Fibroblast of skin of back (primary cell): ENCODE results near the gene IBSP. TPM values are rescaled to one million over a fixed set of nuclear protein-coding genes. Genes with fewer than 3 reads are reported as not detected.

Experiments
- DNase-seq: peaks from one replicate; pipeline ENCODE4 v3.0.0-alpha.2; 2013
- polyA plus RNA-seq, 2 experiments: library from polyadenylated mRNA; unstranded; fragments of 120-200 nt; gene quantifications; one replicate each; pipeline ENCODE4 v1.2.1, GENCODE V29; 2013; ENCODE audit not compliant: insufficient read length in 2 of 2

The IBSP gene, protein sequence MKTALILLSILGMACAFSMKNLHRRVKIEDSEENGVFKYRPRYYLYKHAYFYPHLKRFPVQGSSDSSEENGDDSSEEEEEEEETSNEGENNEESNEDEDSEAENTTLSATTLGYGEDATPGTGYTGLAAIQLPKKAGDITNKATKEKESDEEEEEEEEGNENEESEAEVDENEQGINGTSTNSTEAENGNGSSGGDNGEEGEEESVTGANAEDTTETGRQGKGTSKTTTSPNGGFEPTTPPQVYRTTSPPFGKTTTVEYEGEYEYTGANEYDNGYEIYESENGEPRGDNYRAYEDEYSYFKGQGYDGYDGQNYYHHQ
- 0.30 TPM for polyA plus RNA-seq (2013, experiment 1 of 2; ENCODE audit: insufficient read length)
- polyA plus RNA-seq (2013, experiment 2 of 2; ENCODE audit: insufficient read length) = 0.08 TPM

- DNase-seq = no peak
Measured at GRCh38 chr4:87799301-87800113, at the start of gene IBSP. Gene IBSP, plus strand, starts transcription at chr4:87799554. Its CDS starts 2,808 bp downstream, at chr4:87802362.

DNA sequence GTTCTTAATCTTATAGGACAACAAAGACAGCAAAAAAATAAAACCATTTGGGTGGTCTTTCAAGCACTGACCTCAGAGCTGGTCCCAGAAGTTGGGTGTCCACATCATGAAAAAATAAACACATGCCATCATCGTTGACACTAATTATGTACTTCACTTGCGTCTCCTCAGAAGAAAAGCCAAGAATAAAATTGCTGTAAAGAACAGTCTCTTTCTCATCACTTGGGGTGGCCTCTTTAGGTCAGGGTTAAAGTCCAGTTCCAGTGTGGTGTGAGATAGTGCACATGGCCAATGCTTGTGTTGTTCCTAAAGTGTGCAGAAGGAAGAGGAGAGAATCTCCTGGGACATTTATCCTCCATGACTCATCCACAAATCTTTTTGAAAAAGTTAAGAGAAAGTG is 49.5 kb upstream of the IBSP start:
- DNase-seq = no peak

GRCh38 chr4:87758270-87758669 is 41.1 kb upstream of the IBSP start:
- no peak for DNase-seq

- no peak for DNase-seq
Measured at GRCh38 chr4:87762311-87762710, 37.0 kb upstream of the IBSP start.

DNA sequence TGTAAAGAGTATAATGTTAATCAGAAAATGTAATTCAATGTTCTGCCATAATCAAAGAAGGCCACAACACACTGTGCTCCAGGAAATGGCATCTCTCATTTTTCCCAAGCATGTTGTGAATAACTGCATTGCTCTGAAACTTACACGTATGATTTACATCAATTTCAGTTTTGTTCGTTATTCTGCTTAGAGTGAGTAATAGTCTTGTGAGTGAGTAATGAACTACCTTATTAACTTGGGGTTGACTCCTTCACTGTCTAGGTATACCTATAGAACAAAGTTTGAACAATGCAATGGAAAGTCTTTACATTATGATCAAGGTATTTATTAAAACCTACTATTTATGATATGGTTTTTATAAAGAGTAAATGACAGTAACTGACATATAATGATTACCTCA is 17.8 kb upstream of the IBSP start:
- DNase-seq = no peak

DNA sequence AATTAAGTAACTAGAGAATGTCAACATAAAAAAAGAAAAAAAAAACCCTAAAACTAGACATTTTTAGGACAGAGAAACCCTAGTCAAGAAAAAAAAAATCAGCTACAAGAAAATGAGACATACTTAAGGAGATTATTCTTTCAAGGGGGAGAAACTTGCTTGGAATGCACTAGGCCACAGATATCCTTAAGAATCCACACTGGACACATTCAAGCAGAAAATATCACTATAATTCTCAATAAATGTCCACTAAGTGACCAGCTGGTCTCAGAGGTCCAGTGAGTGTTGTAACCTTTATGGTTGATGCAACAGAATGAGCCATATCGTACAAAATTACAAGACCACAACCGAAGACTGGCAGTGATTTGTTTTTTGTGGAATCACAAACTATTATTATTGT is 15.6 kb upstream of the IBSP start:
- DNase-seq = no peak

DNA sequence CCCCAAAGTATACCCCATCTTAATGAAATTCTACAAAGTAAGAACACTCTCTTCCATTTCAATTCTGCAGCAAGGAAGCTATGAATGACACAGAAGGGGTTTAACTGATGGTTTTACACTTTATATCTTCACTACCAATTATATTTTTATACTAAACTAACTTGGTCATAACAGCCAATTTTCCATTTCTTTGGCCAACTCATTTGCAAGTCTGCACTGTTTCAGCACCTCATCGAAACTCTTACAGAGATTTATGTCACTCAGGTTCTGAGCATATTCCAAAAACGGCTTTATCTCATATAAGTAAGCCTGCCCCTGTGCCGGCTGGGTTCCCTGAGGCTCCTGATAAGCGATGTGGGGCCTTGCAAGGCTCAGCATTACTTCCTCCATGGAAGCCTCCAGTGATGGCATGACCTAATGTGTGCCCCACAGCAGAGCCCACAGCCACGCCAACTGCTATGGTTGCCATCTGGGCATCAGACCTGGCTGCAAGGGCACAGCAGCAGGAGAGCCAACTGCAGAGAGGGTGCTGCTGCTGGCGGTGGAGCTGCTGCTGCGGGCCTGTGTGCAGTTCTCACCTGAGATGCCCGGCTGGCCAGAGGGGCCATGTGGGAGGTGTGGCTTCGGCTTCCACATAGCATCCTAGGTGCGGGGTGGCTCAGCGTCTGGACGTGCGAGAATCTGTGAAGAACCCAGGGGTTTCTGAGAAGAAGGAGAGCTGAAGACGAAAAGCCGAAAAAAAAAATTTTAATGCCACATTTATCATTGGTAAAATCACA is 13.4 kb upstream of the IBSP start:
- DNase-seq = no peak

GRCh38 chr4:87802858-87803257 is 3.5 kb downstream of the IBSP start:
- no peak for DNase-seq

- DNase-seq = no peak
Measured at GRCh38 chr4:87803421-87803820, 4.1 kb downstream of the IBSP start.

DNA sequence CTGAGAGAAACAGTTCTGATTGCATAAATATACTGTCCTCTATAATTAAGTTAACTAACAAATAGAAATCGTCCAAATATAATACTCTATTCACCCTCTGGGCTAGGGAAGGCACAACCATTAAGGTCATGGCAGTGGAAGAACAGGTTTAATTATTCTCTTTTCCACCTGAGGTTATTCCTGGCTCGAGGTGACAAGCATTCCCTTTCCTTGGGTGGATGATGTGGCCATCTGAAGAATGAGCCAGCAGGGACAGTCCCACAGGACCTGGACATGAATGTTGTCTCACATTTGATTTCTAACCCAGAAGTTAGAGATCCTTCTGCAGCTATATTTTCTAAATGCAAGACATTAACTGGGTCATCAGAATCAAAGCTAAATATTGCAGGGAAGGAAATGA is 5.5 kb downstream of the IBSP start:
- DNase-seq = no peak

DNA sequence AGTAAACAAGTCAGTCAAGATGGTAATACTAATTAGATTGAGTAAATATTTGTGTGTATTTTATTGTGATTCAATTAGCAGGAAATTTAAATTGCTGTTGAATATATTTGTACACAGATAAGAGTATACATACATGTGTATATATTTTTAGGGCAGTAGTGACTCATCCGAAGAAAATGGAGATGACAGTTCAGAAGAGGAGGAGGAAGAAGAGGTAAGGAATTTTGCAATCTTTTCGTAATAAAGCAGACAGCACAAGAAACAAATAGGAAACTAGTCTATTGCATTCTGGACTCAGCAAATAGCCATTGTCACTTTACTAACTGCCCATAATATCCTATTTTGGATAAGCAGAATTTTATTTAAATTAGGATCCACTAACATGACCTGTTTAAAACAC is 6.6 kb downstream of the IBSP start:
- DNase-seq = peak; percentile 46

- peak; percentile 80 for DNase-seq
Measured at GRCh38 chr4:87806520-87806919, 7.2 kb downstream of the IBSP start.

DNA sequence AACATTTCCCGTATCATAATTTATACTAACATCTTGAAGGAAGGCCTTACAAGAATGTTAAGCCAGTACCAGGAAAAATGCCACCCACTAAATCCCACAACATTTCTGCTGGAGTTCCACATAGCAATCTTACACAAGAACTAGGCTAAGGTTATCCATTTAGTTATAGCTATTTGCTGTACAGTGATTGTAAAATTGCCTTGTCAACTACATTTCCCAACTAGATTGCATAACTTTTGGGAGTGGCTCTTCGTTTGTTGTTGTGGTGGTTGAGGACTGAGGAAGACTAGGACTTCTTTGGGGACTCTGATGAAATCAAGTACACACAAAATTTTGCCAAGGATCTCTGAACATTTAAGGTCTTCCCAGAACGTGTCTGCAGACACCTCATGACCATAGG is 8.0 kb downstream of the IBSP start:
- no peak for DNase-seq

- DNase-seq = peak; percentile 54
Measured at GRCh38 chr4:87811977-87812376, 12.6 kb downstream of the IBSP start.

- DNase-seq = peak; percentile 95
Measured at GRCh38 chr4:87819281-87819919, 20.0 kb downstream of the IBSP start.

DNA sequence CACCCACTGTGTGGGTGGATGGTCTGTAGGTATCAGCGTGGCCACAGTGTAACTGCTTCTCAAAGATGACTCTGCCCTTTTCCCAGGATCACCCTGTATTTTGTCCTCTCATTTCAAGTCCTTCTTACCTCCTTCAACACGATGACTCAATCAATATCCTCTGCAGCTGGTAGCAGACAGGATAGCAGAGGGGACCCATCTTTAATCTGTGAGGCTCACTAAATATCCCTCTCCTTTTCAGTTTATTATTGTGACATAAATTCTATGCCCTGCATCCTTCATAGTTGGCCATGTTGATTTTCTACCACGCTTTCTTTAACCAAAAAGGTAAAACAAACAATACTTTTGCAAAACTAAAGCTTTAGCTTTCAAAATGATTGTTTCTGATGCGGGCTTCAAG is 23.8 kb downstream of the IBSP start:
- no peak for DNase-seq

GRCh38 chr4:87823724-87824123 is 24.4 kb downstream of the IBSP start:
- DNase-seq = no peak

DNA sequence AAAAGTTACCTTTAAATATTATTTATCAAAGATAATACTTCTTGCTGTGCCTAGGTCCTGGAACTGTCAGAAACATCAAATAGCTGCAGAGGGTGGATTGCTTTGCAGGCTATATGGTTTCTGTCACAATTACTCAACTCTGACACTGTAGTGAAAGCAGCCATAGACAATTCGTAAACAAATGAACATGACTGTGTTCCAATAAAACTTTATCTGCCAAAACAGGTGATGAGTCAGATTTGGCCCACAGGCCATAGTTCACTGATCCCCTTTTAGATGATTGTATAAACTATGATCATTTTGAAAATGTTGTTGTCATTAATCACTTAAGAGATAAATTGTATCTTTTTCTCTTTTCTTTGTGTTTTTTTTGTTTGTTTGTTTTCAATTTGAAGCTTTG is 25.0 kb downstream of the IBSP start:
- no peak for DNase-seq

DNA sequence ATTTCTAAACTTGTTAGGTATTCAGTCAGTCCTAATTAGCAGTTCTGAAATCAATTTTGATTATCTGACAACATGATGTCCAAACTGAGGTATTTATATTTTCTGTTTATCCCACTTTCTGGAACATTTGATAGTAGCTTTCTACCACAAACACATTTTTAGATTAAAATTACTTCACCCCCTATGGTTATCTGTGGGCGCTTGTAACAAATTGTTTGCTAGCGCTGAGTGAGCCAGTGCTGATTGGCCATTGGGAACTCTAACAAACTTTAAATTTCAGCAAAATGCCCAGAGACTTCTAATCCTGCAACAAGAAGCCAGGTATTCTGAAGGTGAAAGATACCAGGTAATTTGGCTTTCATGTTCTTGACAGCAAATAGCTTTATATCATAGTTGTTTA is 33.3 kb downstream of the IBSP start, which contains the start of gene MEPE:
Gene MEPE, plus strand, starts transcription at position 301 of the 400 bp plus-strand sequence. CDS start 1,746 bp downstream, outside the sequence.
- DNase-seq = no peak

- no peak for DNase-seq
Measured at GRCh38 chr4:87834401-87834800, 35.0 kb downstream of the IBSP start.

GRCh38 chr4:87835197-87835596 is 35.8 kb downstream of the IBSP start:
- peak; percentile 31 for DNase-seq

- DNase-seq = no peak
Measured at GRCh38 chr4:87835743-87836142, 36.4 kb downstream of the IBSP start.
